ENCODE data around the gene ENOX2.
A peak's percentile ranks its signal among the peaks of the same experiment; 100 is the strongest.

Gene ENOX2

GRCh38 chrX:130778773-130779172, 124.2 kb downstream of the ENOX2 start:
- FAIRE-seq = no peak

DNA sequence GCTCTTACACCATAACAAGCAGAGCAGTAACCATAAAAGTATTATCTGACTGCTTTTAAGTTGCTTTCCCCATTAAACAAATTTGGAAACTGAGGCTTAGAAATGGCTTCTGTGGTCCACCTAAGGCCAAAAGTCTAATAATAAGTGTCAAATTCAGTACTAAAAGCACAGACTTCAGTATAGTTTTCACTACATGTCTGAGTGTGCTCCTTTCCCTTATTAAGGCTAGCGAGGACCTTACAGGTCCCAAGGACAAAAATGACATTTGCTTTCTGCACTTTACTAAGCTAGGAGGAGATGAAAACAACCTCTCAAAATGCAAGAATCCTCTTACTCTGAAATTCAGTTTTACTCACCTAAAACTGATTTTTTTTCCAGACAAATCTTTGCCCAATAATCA, 127.2 kb downstream of the ENOX2 start:
- DNase-seq (ENCODE audit: insufficient read length, low spot score) = no peak
- no peak for FAIRE-seq
- no peak for TF ChIP-seq POLR2A (IDR thresholded peaks at IDR 0.05; ENCODE audit: low read depth, low read length)

More at GRCh38 chrX:130778773-130779172, 124.2 kb downstream of the ENOX2 start:
- TF ChIP-seq POLR2A (IDR thresholded peaks at IDR 0.05; ENCODE audit: low read depth, low read length) = no peak
- DNase-seq (ENCODE audit: insufficient read length, low spot score) = no peak

DNA sequence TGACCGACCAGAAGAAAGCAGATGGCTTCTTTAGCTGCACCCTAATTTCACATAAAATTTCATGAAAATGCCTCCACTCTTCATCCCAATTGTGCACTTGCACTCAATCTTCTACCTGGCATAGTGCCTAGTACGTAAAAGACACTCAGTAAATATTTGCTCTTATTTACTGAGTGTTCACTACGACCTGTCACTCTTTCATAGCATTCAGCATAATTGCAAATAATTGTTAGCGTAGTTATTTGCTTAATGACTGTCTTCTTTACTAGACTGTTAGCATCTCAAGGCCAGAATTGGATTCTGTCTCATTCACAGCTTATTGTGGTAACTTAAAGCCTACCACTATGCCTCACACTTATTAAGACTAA, 130.2 kb downstream of the ENOX2 start:
- FAIRE-seq = no peak
- no peak for TF ChIP-seq POLR2A (IDR thresholded peaks at IDR 0.05; ENCODE audit: low read depth, low read length)
- no peak for DNase-seq (ENCODE audit: insufficient read length, low spot score)

- peak; percentile 87 for FAIRE-seq
Observed at GRCh38 chrX:130772105-130772775, 130.8 kb downstream of the ENOX2 start.

GRCh38 chrX:130771648-130772047, 131.4 kb downstream of the ENOX2 start:
- FAIRE-seq (no peak), DNase-seq (ENCODE audit: insufficient read length, low spot score) (no peak)
- TF ChIP-seq POLR2A (IDR thresholded peaks at IDR 0.05; ENCODE audit: low read depth, low read length) = no peak

More at GRCh38 chrX:130772105-130772775, 130.8 kb downstream of the ENOX2 start:
- no peak for TF ChIP-seq POLR2A (IDR thresholded peaks at IDR 0.05; ENCODE audit: low read depth, low read length)
- peak; percentile 6 for DNase-seq (ENCODE audit: insufficient read length, low spot score)

DNA sequence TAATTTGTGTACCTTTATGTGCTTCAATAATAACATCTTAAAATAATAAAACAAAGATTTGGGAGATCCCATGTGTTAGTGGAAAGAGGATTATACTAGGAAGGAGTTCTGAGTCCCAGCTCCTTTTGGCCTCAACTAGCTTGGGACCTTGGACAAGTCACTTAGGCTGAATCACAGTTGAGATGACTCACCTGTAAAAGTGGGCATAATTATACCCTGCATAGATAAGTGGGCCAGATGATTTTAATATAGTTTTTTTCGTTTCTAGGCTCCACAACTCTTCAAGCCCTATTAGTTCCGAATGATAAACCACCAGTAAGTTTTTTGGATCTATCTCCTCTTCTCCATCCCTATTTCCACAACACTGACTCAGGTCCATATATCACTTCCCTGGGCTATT, 131.8 kb downstream of the ENOX2 start:
- DNase-seq (ENCODE audit: insufficient read length, low spot score) (no peak), FAIRE-seq (no peak)

DNA sequence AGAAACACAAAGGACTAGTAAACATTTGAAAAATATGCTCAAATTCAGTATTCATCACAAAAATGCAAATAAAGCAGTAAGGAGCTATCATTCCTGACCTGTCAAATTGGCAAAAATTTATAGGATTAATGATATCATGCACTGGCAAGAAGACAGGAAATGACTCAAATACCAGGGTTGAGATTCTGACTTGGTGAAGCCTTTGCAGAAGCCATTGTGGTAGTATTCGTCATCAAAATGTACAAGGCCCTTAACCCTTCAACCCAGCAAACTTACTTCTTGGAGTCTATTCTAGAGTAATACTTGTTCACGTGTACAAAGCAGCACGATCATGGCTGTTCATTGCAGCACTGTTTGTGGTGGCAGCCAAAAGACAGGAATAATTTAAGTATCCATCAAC, 132.4 kb downstream of the ENOX2 start:
- peak; percentile 24 for DNase-seq (ENCODE audit: insufficient read length, low spot score)
- peak; percentile 89 for FAIRE-seq
- no peak for TF ChIP-seq POLR2A (IDR thresholded peaks at IDR 0.05; ENCODE audit: low read depth, low read length)

More for the DNA sequence above, 131.8 kb downstream of the ENOX2 start:
- TF ChIP-seq POLR2A (IDR thresholded peaks at IDR 0.05; ENCODE audit: low read depth, low read length) = no peak

DNA sequence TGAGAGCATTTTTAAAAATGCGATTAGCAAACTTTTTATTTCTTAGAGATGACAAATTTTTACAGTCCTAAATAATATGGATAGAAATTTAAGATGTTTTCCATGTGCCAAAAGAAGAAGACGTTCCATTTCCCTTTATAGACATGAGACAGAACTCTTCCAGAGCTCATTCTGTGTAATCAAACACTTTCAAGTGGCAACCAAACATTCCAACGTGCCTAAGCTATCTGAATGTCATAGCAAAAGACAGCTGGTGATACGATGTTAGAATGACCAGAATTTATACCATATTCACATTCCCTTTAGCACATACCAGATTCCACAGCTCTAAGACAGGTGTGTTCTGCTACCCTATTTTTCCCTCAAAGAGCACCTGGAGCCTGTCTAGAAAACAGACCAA, 133.2 kb downstream of the ENOX2 start:
- DNase-seq (ENCODE audit: insufficient read length, low spot score) (no peak), FAIRE-seq (no peak)
- TF ChIP-seq POLR2A (IDR thresholded peaks at IDR 0.05; ENCODE audit: low read depth, low read length) = no peak

GRCh38 chrX:130758072-130758471, 144.9 kb downstream of the ENOX2 start:
- DNase-seq (ENCODE audit: insufficient read length, low spot score) = no peak
- no peak for TF ChIP-seq POLR2A (IDR thresholded peaks at IDR 0.05; ENCODE audit: low read depth, low read length)
- no peak for FAIRE-seq

GRCh38 chrX:130756233-130756632, 146.8 kb downstream of the ENOX2 start:
- no peak for TF ChIP-seq POLR2A (IDR thresholded peaks at IDR 0.05; ENCODE audit: low read depth, low read length)
- no peak for DNase-seq (ENCODE audit: insufficient read length, low spot score)
- FAIRE-seq = no peak

DNA sequence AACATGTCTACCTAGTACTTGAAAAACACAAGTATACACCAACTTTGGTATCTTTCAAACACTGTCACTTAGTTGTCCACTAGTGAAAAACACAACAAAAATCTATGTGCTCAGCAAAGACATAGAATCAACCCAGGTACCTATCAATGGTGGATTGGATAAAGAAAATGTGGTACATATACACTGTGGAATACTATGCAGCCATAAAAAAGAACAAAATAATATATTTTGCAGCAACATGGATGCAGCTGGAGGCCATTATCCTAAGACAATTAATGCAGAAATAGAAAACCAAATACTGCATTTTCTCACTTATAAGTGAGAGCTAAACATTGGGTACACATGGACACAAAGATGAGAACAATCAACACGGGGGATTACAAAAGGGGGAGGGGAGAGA, 148.7 kb downstream of the ENOX2 start:
- no peak for FAIRE-seq
- DNase-seq (ENCODE audit: insufficient read length, low spot score) = no peak
- no peak for TF ChIP-seq POLR2A (IDR thresholded peaks at IDR 0.05; ENCODE audit: low read depth, low read length)

DNA sequence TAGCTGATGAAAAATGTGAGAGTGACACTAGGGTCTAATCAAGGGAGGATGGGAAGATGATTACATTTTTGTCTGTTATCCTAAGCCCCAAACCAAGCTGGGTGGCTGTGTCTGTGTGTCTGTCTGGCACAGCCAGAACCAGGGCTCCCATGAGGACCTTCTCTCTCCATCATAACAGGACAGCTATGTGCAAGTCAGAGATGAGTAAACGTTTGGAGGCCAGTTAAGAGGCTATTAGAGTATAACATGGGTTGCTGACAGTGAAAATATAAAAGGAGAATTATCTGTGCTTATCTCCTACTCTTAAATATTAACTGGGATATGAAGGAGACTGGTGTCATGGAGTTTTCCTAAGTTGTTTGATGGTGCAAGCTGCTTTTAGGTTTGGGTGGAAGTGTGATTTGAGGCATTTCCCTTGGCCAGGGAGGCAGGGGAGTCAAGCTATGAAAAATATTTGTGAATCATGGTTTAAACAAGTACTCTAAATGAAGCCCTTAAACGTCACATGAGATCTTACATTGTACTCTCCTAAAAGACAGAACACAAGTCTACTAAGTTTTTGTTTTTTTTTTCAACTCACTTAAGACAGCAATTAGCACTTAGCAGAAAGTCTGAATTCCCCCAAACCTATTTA, 156.2 kb downstream of the ENOX2 start:
- no peak for FAIRE-seq
- DNase-seq (ENCODE audit: insufficient read length, low spot score) = no peak
- no peak for TF ChIP-seq POLR2A (IDR thresholded peaks at IDR 0.05; ENCODE audit: low read depth, low read length)

DNA sequence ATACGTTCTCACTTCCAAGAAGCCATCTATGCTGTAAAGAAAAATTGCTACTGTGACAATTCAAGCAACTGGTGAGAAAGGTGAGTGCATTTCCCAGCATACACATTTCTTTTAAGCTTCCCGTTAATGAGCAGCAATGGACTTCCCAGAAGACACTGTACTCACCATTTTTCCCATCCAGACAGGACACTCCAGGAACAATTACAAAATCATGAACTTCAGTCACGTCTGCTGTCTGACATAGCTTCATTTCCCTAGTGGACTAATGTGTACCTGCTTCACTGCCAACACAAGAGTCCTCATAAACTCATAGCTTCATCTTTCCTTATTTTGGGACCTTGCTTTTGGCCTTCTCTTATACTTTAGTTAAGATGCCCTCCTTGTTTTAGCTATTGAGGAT, 156.9 kb downstream of the ENOX2 start:
- no peak for DNase-seq (ENCODE audit: insufficient read length, low spot score)
- no peak for TF ChIP-seq POLR2A (IDR thresholded peaks at IDR 0.05; ENCODE audit: low read depth, low read length)
- FAIRE-seq = no peak

DNA sequence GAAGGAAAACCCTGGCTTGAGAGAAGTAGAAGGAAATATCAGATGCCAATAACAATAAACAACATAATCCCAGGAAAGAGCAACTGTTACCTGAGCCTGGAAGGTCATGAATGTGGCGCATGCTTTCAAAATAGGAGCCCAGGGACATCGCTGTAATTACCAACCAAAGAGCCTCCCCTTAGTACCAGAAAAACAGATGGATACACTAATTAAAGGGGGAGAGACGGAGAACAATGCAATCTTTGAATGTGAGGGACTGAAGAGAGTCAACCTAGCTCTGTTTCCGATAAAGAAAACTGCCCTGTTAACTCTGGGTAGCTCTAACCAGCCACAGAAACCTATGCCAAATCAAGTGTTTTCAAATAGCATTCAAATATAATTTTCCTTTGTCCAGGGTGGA, 161.4 kb downstream of the ENOX2 start:
- DNase-seq (ENCODE audit: insufficient read length, low spot score) (no peak), FAIRE-seq (no peak)
- TF ChIP-seq POLR2A (IDR thresholded peaks at IDR 0.05; ENCODE audit: low read depth, low read length) = no peak

DNA sequence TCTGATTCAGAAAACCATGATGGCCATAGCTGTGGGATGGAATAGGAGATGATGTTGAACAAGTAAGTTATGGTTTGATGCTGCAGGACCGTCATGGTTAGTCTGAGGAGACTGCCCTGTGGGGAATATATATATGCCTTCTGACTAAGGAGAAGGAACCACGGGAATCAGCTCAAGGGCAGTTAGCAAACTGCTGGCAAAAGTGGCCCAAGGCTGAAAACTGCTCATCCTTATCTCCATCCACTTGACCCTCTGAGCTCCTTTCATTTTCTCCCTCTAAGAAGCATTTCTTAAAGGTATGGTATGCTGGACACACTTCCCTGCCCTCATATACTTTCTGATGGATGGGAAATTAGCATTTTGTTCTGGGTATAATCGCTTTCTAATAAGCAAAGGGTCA, 161.9 kb downstream of the ENOX2 start:
- no peak for DNase-seq (ENCODE audit: insufficient read length, low spot score)
- no peak for FAIRE-seq
- no peak for TF ChIP-seq POLR2A (IDR thresholded peaks at IDR 0.05; ENCODE audit: low read depth, low read length)
